PC-3 (cell line): ENCODE data around the gene PLXNA1. TPM values are rescaled to one million over a fixed set of nuclear protein-coding genes. Genes with fewer than 3 reads are reported as not detected.

Experiments used
- ATAC-seq: fragments of 200-7000 bp; cut with Tn5 transposase; 2 replicates; pipeline ENCODE4 v1.9.1; 2020; ENCODE audit warnings: mild to moderate bottlenecking, moderate library complexity
- BruUV-seq: library from RNA; stranded (reverse); fragments of 400-500 nt; replicated peaks from 2 replicates; lab custom pipeline; 2021; lab: Mats Ljungman, UMichigan
- CTCF ChIA-PET: fragments of 300-600 bp; sonication (Branson Sonifier 250); formaldehyde crosslinking; loops from one replicate; lab custom pipeline; 2022; ENCODE audit warnings: antibody characterized with exemption; lab: Charles Lee
- POLR2A ChIA-PET: fragments of 300-600 bp; sonication (Branson Sonifier 250); formaldehyde crosslinking; loops from one replicate; lab custom pipeline; 2022; ENCODE audit warnings: antibody characterized with exemption; ENCODE audit not compliant: unreplicated experiment; lab: Charles Lee
- DNase-seq: peaks from one replicate; pipeline ENCODE4 v3.0.0-alpha.2; 2015
- H2AFZ ChIP-seq: fragments of 300-600 bp; sonication (generic); 2 replicates; pipeline ENCODE4 v1.6.0; 2016; ENCODE audit warnings: antibody characterized with exemption, low read length
- H3F3A ChIP-seq: fragments of 300-600 bp; sonication (generic); one replicate; pipeline ENCODE4 v1.6.0; 2017; ENCODE audit warnings: antibody characterized with exemption, low read length, control low read depth, mild to moderate bottlenecking; ENCODE audit not compliant: unreplicated experiment
- H3K27ac ChIP-seq: fragments of 300-600 bp; sonication (generic); 2 replicates; pipeline ENCODE4 v1.5.1; 2016; ENCODE audit warnings: mild to moderate bottlenecking, low read length
- H3K27me3 ChIP-seq: fragments of 300-600 bp; sonication (generic); 2 replicates; pipeline ENCODE4 v1.6.1; 2016; ENCODE audit warnings: low read length, mixed read lengths
- H3K36me3 ChIP-seq: fragments of 300-600 bp; sonication (generic); 2 replicates; pipeline ENCODE4 v1.6.1; 2016; ENCODE audit warnings: low read depth, mixed run types, low read length, mixed read lengths
- H3K4me1 ChIP-seq: fragments of 300-600 bp; sonication (generic); 2 replicates; pipeline ENCODE4 v1.5.1; 2016; ENCODE audit warnings: low read length; ENCODE audit not compliant: insufficient read depth
- H3K4me2 ChIP-seq: fragments of 300-600 bp; sonication (generic); 2 replicates; pipeline ENCODE4 v1.6.0; 2016; ENCODE audit warnings: low read length
- H3K4me3 ChIP-seq: fragments of 300-600 bp; sonication (generic); 2 replicates; pipeline ENCODE4 v1.5.1; 2016; ENCODE audit warnings: mild to moderate bottlenecking, low read length, mixed read lengths
- H3K79me2 ChIP-seq: fragments of 300-600 bp; sonication (generic); 2 replicates; pipeline ENCODE4 v1.6.1; 2017; ENCODE audit warnings: low read length, mixed read lengths
- H3K9ac ChIP-seq: fragments of 300-600 bp; sonication (generic); 2 replicates; pipeline ENCODE4 v1.6.0; 2016; ENCODE audit warnings: mild to moderate bottlenecking, low read length
- H3K9me2 ChIP-seq: fragments of 300-600 bp; sonication (generic); replicated peaks from 2 replicates; pipeline ENCODE4 v1.6.1; 2016; ENCODE audit warnings: mixed run types, low read length, mixed read lengths
- H3K9me3 ChIP-seq: fragments of 300-600 bp; sonication (generic); 2 replicates; pipeline ENCODE4 v1.6.1; 2016; ENCODE audit warnings: low read length, mixed read lengths
- H4K20me1 ChIP-seq: fragments of 300-600 bp; sonication (generic); 2 replicates; pipeline ENCODE4 v1.6.1; 2016; ENCODE audit warnings: low read length, mixed read lengths
- EZH2 ChIP-seq: fragments of 300-600 bp; sonication (generic); IDR thresholded peaks from one replicate; pipeline ENCODE4 v1.6.1; 2017; ENCODE audit warnings: antibody characterized with exemption, mild to moderate bottlenecking, low read length; ENCODE audit not compliant: unreplicated experiment
- EZH2phosphoT487 ChIP-seq: fragments of 300-600 bp; sonication (generic); IDR thresholded peaks from 2 replicates; pipeline ENCODE4 v1.6.1; 2018; ENCODE audit warnings: mild to moderate bottlenecking, antibody characterized with exemption, low read length, borderline replicate concordance
- intact Hi-C: fragments of 100-400 bp; cut with micrococcal nuclease; formaldehyde crosslinking; loops from 2 replicates; pipeline ENCODE4 v1.9.0; 2023
- total RNA-seq: library from RNA; depleted of rRNA; stranded (reverse); fragments of >200 nt; gene quantifications from 2 replicates; pipeline ENCODE4 v1.2.3, GENCODE V29; 2014
- TF ChIP-seq, protein P1 (sequence below): fragments of 300-600 bp; sonication (generic); conservative IDR thresholded peaks from 2 replicates; pipeline ENCODE4 v1.5.1; 2017; ENCODE audit warnings: antibody characterized with exemption, low read depth, mild to moderate bottlenecking, low read length

Gene PLXNA1
- total RNA-seq, 1 experiment from 2014 or later, result 30.0 TPM

DNA sequence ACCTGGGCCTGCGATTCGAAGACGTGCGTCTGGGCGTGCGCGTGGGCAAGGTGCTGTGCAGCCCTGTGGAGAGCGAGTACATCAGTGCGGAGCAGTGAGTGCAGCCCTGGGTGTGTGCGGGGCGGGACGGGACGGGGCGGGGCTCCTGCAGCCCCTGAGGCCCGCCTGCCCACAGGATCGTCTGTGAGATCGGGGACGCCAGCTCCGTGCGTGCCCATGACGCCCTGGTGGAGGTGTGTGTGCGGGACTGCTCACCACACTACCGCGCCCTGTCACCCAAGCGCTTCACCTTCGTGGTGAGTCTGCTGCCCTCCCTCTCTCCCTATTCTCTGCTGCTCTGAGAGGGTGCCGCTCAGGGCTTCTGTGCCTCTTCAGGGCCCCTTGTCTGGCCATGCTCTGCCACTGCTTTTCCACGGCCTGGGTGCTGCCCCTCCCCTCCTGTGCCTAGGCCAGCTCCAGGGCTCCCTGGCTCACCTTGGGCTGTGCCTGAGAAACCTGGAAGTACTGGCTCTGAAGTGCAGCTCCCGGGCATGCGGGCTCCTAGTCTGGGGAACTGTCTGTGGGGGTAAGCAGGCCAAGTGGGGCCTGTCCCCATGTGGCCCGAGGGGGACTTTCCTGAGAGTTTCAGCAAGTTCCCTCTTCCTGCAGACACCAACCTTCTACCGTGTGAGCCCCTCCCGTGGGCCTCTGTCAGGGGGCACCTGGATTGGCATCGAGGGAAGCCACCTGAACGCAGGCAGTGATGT is 31.8 kb downstream of the PLXNA1 start:
- Histone ChIP-seq H3K27me3 (no peaks in the 10 kb centered on the region), H3K36me3 (no peaks in the 10 kb centered on the region; the same call in 1 of the 2 replicates), H3K9me3 (no peaks in the 10 kb centered on the region), H3K9me2 (no peaks in the 10 kb centered on the region), H3K4me2 (no peak overlapping the region), H3K9ac (no peak overlapping the region), H3K4me1 (peaks cover 3% of the 10 kb centered on the region; the same call in 1 of the 2 replicates), H3K79me2 (no peaks in the 10 kb centered on the region), H3K27ac (no peak overlapping the region), H2AFZ (no peak overlapping the region), H3F3A (no peaks in the 10 kb centered on the region), H4K20me1 (no peaks in the 10 kb centered on the region), H3K4me3 (no peak overlapping the region)
- POLR2A ChIA-PET, result no interaction called here
- intact Hi-C loops, result no loop called here
- no peak for DNase-seq
- TF ChIP-seq, protein P1, sequence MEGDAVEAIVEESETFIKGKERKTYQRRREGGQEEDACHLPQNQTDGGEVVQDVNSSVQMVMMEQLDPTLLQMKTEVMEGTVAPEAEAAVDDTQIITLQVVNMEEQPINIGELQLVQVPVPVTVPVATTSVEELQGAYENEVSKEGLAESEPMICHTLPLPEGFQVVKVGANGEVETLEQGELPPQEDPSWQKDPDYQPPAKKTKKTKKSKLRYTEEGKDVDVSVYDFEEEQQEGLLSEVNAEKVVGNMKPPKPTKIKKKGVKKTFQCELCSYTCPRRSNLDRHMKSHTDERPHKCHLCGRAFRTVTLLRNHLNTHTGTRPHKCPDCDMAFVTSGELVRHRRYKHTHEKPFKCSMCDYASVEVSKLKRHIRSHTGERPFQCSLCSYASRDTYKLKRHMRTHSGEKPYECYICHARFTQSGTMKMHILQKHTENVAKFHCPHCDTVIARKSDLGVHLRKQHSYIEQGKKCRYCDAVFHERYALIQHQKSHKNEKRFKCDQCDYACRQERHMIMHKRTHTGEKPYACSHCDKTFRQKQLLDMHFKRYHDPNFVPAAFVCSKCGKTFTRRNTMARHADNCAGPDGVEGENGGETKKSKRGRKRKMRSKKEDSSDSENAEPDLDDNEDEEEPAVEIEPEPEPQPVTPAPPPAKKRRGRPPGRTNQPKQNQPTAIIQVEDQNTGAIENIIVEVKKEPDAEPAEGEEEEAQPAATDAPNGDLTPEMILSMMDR, result no peak
- no peak for TF ChIP-seq EZH2phosphoT487
- BruUV-seq, result no TSS peak
- ATAC-seq, result no peak
- CTCF ChIA-PET, result no interaction called here

DNA sequence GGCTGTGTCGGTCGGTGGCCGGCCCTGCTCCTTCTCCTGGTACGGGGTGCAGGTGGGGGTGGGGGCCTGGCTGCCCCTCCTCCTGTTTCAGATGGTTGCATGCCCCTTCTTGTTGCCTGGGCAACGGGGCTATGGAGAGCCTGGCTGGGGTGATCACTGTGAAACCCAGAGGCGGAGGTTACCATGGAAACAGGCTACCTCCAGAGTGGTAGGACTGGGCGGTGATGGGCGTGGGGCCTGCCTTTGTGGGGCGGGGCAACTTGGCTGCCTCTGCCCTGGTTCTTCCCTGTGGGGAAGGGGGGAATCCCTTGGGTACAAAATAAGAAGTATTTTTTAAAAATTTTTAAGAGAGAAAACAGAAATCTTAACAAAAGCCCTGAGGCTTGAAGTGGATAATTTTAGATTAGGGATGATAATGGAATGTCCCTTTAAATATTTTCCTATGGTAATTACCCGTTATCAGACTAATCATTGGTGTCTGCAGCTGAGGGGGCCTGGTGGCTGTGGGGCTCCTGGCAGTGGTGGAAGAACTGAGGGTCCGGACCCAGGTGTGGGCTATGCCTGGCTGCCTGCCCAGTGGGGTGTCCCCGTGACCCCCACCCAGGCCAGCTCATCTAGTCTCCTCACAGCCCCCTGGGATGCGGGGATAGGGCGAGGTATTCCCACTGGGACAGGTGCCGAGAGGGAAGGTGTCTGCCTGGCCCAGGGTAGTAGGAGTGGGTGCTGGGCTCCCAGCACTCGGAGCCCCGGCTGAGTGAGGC is 32.5 kb downstream of the PLXNA1 start:
- H3K9me3 ChIP-seq, result no peaks in the 10 kb centered on the region
- H3K27me3 ChIP-seq, result no peaks in the 10 kb centered on the region
- ChIA-PET POLR2A (no interaction called here), CTCF (no interaction called here)
- no peaks in the 10 kb centered on the region for H4K20me1 ChIP-seq
- TF ChIP-seq, protein P1, result no peak
- TF ChIP-seq EZH2phosphoT487 (no peak), EZH2 (no peak)
- H3K36me3 ChIP-seq, result no peaks in the 10 kb centered on the region; the same call in 1 of the 2 replicates
- no peak overlapping the region for H3K9ac ChIP-seq
- no peaks in the 10 kb centered on the region for H3F3A ChIP-seq
- H3K4me3 ChIP-seq, result no peak overlapping the region
- H3K9me2 ChIP-seq, result no peaks in the 10 kb centered on the region
- H3K27ac ChIP-seq, result no peak overlapping the region
- DNase-seq (no peak), ATAC-seq (no peak)
- intact Hi-C loops, result no loop called here
- no peak overlapping the region for H2AFZ ChIP-seq
- BruUV-seq, result no TSS peak
- H3K4me2 ChIP-seq, result no peak overlapping the region
- H3K79me2 ChIP-seq, result no peaks in the 10 kb centered on the region
- peaks cover 3% of the 10 kb centered on the region; the same call in 1 of the 2 replicates for H3K4me1 ChIP-seq

DNA sequence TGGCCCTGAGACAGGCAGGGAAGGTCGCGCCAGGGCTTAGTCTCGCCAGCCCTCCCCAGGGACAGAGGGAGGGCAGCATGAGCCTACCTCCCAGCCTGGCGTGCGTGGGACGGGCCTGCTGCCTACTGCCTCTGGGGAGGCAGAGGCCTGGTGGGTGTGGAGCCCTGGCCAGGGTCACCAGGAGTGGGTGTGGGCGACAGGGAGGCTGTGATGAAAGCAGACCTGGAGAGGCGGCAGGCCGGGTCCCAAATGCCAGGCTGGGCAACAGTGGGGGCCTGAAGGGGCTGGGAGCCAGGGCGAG is 33.1 kb downstream of the PLXNA1 start:
- no peaks in the 10 kb centered on the region; the same call in 1 of the 2 replicates for H3K36me3 ChIP-seq
- peaks cover 3% of the 10 kb centered on the region; the same call in 1 of the 2 replicates for H3K4me1 ChIP-seq
- no peak overlapping the region for H3K27ac ChIP-seq
- CTCF ChIA-PET, result no interaction called here
- ATAC-seq (no peak), DNase-seq (no peak)
- H2AFZ ChIP-seq, result no peak overlapping the region
- no peak overlapping the region for H3K4me3 ChIP-seq
- TF ChIP-seq EZH2phosphoT487 (no peak), EZH2 (no peak)
- TF ChIP-seq, protein P1, result no peak
- H3K4me2 ChIP-seq, result no peak overlapping the region
- no peaks in the 10 kb centered on the region for H4K20me1 ChIP-seq
- POLR2A ChIA-PET, result no interaction called here
- H3K27me3 ChIP-seq, result no peaks in the 10 kb centered on the region
- H3K9ac ChIP-seq, result no peak overlapping the region
- H3K9me2 ChIP-seq, result no peaks in the 10 kb centered on the region
- intact Hi-C loops, result no loop called here
- H3F3A ChIP-seq, result no peaks in the 10 kb centered on the region
- H3K79me2 ChIP-seq, result no peaks in the 10 kb centered on the region
- no TSS peak for BruUV-seq
- H3K9me3 ChIP-seq, result no peaks in the 10 kb centered on the region
